Measurements from ENCODE around the gene PAMR1. TPM values are rescaled to one million over a fixed set of nuclear protein-coding genes. Genes with fewer than 3 reads are reported as not detected.

PAMR1 gene
- total and polyA plus RNA-seq, 2 donors, result 1.9 to 5.6 TPM

GRCh38 chr11:35414311-35414710, 111.1 kb downstream of the PAMR1 start:
- H3K36me3 ChIP-seq (ENCODE audit: control insufficient read depth in 2 of 2, insufficient read depth in 2 of 2, low read length in 1 of 2), result no peaks in the 10 kb centered on the region
- H3K4me3 ChIP-seq (ENCODE audit: low read length in 2 of 2), result no peak overlapping the region
- H3K4me1 ChIP-seq (ENCODE audit: control insufficient read depth in 2 of 2, insufficient read depth in 2 of 2, low read length in 2 of 2), result no peaks in the 10 kb centered on the region
- DNase-seq (ENCODE audit: low read depth in 6 of 9, low spot score in 9 of 9), result no peak
- no peaks in the 10 kb centered on the region for H3K9me3 ChIP-seq (ENCODE audit: control insufficient read depth in 2 of 2, insufficient read depth in 1 of 2, low read length in 1 of 2)
- no peak overlapping the region for H3K27ac ChIP-seq (ENCODE audit: low read depth in 1 of 2, low read length in 1 of 2)
- peaks cover 27 to 62% of the 10 kb centered on the region in 2 donors for H3K27me3 ChIP-seq (ENCODE audit: control insufficient read depth in 2 of 2, insufficient read depth in 1 of 2, low read length in 1 of 2)
- WGBS, result 91% methylated on average over 6 of the region's 6 CpGs

GRCh38 chr11:35413598-35413997, 111.8 kb downstream of the PAMR1 start:
- Histone ChIP-seq H3K27ac (ENCODE audit: low read depth in 1 of 2, low read length in 1 of 2) (no peak overlapping the region), H3K9me3 (ENCODE audit: control insufficient read depth in 2 of 2, insufficient read depth in 1 of 2, low read length in 1 of 2) (no peaks in the 10 kb centered on the region), H3K4me1 (ENCODE audit: control insufficient read depth in 2 of 2, insufficient read depth in 2 of 2, low read length in 2 of 2) (no peaks in the 10 kb centered on the region), H3K27me3 (ENCODE audit: control insufficient read depth in 2 of 2, insufficient read depth in 1 of 2, low read length in 1 of 2) (peaks cover 20 to 55% of the 10 kb centered on the region in 2 donors), H3K36me3 (ENCODE audit: control insufficient read depth in 2 of 2, insufficient read depth in 2 of 2, low read length in 1 of 2) (no peaks in the 10 kb centered on the region), H3K4me3 (ENCODE audit: low read length in 2 of 2) (no peak overlapping the region)
- WGBS, result 91% methylated on average over 3 of the region's 3 CpGs
- DNase-seq (ENCODE audit: low read depth in 6 of 9, low spot score in 9 of 9), result no peak

GRCh38 chr11:35412285-35412684, 113.1 kb downstream of the PAMR1 start:
- H3K27me3 ChIP-seq (ENCODE audit: control insufficient read depth in 2 of 2, insufficient read depth in 1 of 2, low read length in 1 of 2), result peaks cover 7 to 42% of the 10 kb centered on the region in 2 donors
- 68% methylated on average over 2 of the region's 2 CpGs for WGBS
- no peak for DNase-seq (ENCODE audit: low read depth in 6 of 9, low spot score in 9 of 9)

GRCh38 chr11:35407041-35407440, 118.4 kb downstream of the PAMR1 start:
- no peaks in the 10 kb centered on the region for H3K4me1 ChIP-seq (ENCODE audit: control insufficient read depth in 2 of 2, insufficient read depth in 2 of 2, low read length in 2 of 2)
- H3K9me3 ChIP-seq (ENCODE audit: control insufficient read depth in 2 of 2, insufficient read depth in 1 of 2, low read length in 1 of 2), result no peaks in the 10 kb centered on the region
- H3K27me3 ChIP-seq (ENCODE audit: control insufficient read depth in 2 of 2, insufficient read depth in 1 of 2, low read length in 1 of 2), result peaks cover 0 to 13% of the 10 kb centered on the region in 2 donors
- H3K27ac ChIP-seq (ENCODE audit: low read depth in 1 of 2, low read length in 1 of 2), result no peak overlapping the region
- no peak for DNase-seq (ENCODE audit: low read depth in 6 of 9, low spot score in 9 of 9)
- 88% methylated on average over 1 of the region's 1 CpG for WGBS
- no peaks in the 10 kb centered on the region for H3K36me3 ChIP-seq (ENCODE audit: control insufficient read depth in 2 of 2, insufficient read depth in 2 of 2, low read length in 1 of 2)
- H3K4me3 ChIP-seq (ENCODE audit: low read length in 2 of 2), result no peak overlapping the region

More at GRCh38 chr11:35412285-35412684, 113.1 kb downstream of the PAMR1 start:
- no peak overlapping the region for H3K4me3 ChIP-seq (ENCODE audit: low read length in 2 of 2)
- no peaks in the 10 kb centered on the region for H3K9me3 ChIP-seq (ENCODE audit: control insufficient read depth in 2 of 2, insufficient read depth in 1 of 2, low read length in 1 of 2)
- no peak overlapping the region for H3K27ac ChIP-seq (ENCODE audit: low read depth in 1 of 2, low read length in 1 of 2)
- no peaks in the 10 kb centered on the region for H3K4me1 ChIP-seq (ENCODE audit: control insufficient read depth in 2 of 2, insufficient read depth in 2 of 2, low read length in 2 of 2)
- no peaks in the 10 kb centered on the region for H3K36me3 ChIP-seq (ENCODE audit: control insufficient read depth in 2 of 2, insufficient read depth in 2 of 2, low read length in 1 of 2)

GRCh38 chr11:35404388-35404775, 121.0 kb downstream of the PAMR1 start:
- Histone ChIP-seq H3K27me3 (ENCODE audit: control insufficient read depth in 2 of 2, insufficient read depth in 1 of 2, low read length in 1 of 2) (peaks cover 0 to 7% of the 10 kb centered on the region in 2 donors), H3K9me3 (ENCODE audit: control insufficient read depth in 2 of 2, insufficient read depth in 1 of 2, low read length in 1 of 2) (no peaks in the 10 kb centered on the region), H3K4me1 (ENCODE audit: control insufficient read depth in 2 of 2, insufficient read depth in 2 of 2, low read length in 2 of 2) (no peaks in the 10 kb centered on the region), H3K27ac (ENCODE audit: low read depth in 1 of 2, low read length in 1 of 2) (no peak overlapping the region), H3K36me3 (ENCODE audit: control insufficient read depth in 2 of 2, insufficient read depth in 2 of 2, low read length in 1 of 2) (no peaks in the 10 kb centered on the region), H3K4me3 (ENCODE audit: low read length in 2 of 2) (no peak overlapping the region)
- 65% methylated on average over 7 of the region's 7 CpGs for WGBS
- DNase-seq (ENCODE audit: low read depth in 6 of 9, low spot score in 9 of 9), result no peak

GRCh38 chr11:35403765-35404387, 121.5 kb downstream of the PAMR1 start:
- Histone ChIP-seq H3K4me1 (ENCODE audit: control insufficient read depth in 2 of 2, insufficient read depth in 2 of 2, low read length in 2 of 2) (no peaks in the 10 kb centered on the region), H3K27ac (ENCODE audit: low read depth in 1 of 2, low read length in 1 of 2) (no peak overlapping the region), H3K4me3 (ENCODE audit: low read length in 2 of 2) (no peak overlapping the region), H3K9me3 (ENCODE audit: control insufficient read depth in 2 of 2, insufficient read depth in 1 of 2, low read length in 1 of 2) (no peaks in the 10 kb centered on the region), H3K27me3 (ENCODE audit: control insufficient read depth in 2 of 2, insufficient read depth in 1 of 2, low read length in 1 of 2) (peaks cover 0 to 7% of the 10 kb centered on the region in 2 donors), H3K36me3 (ENCODE audit: control insufficient read depth in 2 of 2, insufficient read depth in 2 of 2, low read length in 1 of 2) (no peaks in the 10 kb centered on the region)
- 94% methylated on average over 7 of the region's 7 CpGs for WGBS
- DNase-seq (ENCODE audit: low read depth in 6 of 9, low spot score in 9 of 9), result no peak

GRCh38 chr11:35402751-35403660, 122.4 kb downstream of the PAMR1 start:
- 95% methylated on average over 9 of the region's 9 CpGs for WGBS
- Histone ChIP-seq H3K4me3 (ENCODE audit: low read length in 2 of 2) (no peak overlapping the region), H3K4me1 (ENCODE audit: control insufficient read depth in 2 of 2, insufficient read depth in 2 of 2, low read length in 2 of 2) (no peaks in the 10 kb centered on the region), H3K27ac (ENCODE audit: low read depth in 1 of 2, low read length in 1 of 2) (no peak overlapping the region), H3K27me3 (ENCODE audit: control insufficient read depth in 2 of 2, insufficient read depth in 1 of 2, low read length in 1 of 2) (peaks cover 0 to 7% of the 10 kb centered on the region in 2 donors), H3K9me3 (ENCODE audit: control insufficient read depth in 2 of 2, insufficient read depth in 1 of 2, low read length in 1 of 2) (no peaks in the 10 kb centered on the region), H3K36me3 (ENCODE audit: control insufficient read depth in 2 of 2, insufficient read depth in 2 of 2, low read length in 1 of 2) (no peaks in the 10 kb centered on the region)
- no peak for DNase-seq (ENCODE audit: low read depth in 6 of 9, low spot score in 9 of 9)

GRCh38 chr11:35398881-35399280, 126.5 kb downstream of the PAMR1 start:
- no peak for DNase-seq (ENCODE audit: low read depth in 6 of 9, low spot score in 9 of 9)
- Histone ChIP-seq H3K9me3 (ENCODE audit: control insufficient read depth in 2 of 2, insufficient read depth in 1 of 2, low read length in 1 of 2) (no peaks in the 10 kb centered on the region), H3K36me3 (ENCODE audit: control insufficient read depth in 2 of 2, insufficient read depth in 2 of 2, low read length in 1 of 2) (no peaks in the 10 kb centered on the region), H3K4me1 (ENCODE audit: control insufficient read depth in 2 of 2, insufficient read depth in 2 of 2, low read length in 2 of 2) (no peaks in the 10 kb centered on the region), H3K27me3 (ENCODE audit: control insufficient read depth in 2 of 2, insufficient read depth in 1 of 2, low read length in 1 of 2) (no peaks in the 10 kb centered on the region), H3K4me3 (ENCODE audit: low read length in 2 of 2) (no peak overlapping the region), H3K27ac (ENCODE audit: low read depth in 1 of 2, low read length in 1 of 2) (no peak overlapping the region)
- 63% methylated on average over 1 of the region's 1 CpG for WGBS

GRCh38 chr11:35394941-35395340, 130.5 kb downstream of the PAMR1 start:
- Histone ChIP-seq H3K27me3 (ENCODE audit: control insufficient read depth in 2 of 2, insufficient read depth in 1 of 2, low read length in 1 of 2) (peaks cover 0 to 6% of the 10 kb centered on the region in 2 donors), H3K9me3 (ENCODE audit: control insufficient read depth in 2 of 2, insufficient read depth in 1 of 2, low read length in 1 of 2) (no peaks in the 10 kb centered on the region), H3K4me1 (ENCODE audit: control insufficient read depth in 2 of 2, insufficient read depth in 2 of 2, low read length in 2 of 2) (peaks cover 0 to 5% of the 10 kb centered on the region in 2 donors), H3K4me3 (ENCODE audit: low read length in 2 of 2) (no peak overlapping the region), H3K36me3 (ENCODE audit: control insufficient read depth in 2 of 2, insufficient read depth in 2 of 2, low read length in 1 of 2) (no peaks in the 10 kb centered on the region), H3K27ac (ENCODE audit: low read depth in 1 of 2, low read length in 1 of 2) (no peak overlapping the region)
- 93% methylated on average over 5 of the region's 5 CpGs for WGBS
- DNase-seq (ENCODE audit: low read depth in 6 of 9, low spot score in 9 of 9), result no peak

Data from thymus (tissue), 11 donors.